Superior temporal gyrus (tissue), 1 donor: Measurements from ENCODE around the gene CRACDL.

Experiments used
- DNase-seq: peaks from one replicate; pipeline ENCODE4 v3.0.0-alpha.2; 2016; ENCODE audit errors: extremely low spot score

Gene CRACDL

DNA sequence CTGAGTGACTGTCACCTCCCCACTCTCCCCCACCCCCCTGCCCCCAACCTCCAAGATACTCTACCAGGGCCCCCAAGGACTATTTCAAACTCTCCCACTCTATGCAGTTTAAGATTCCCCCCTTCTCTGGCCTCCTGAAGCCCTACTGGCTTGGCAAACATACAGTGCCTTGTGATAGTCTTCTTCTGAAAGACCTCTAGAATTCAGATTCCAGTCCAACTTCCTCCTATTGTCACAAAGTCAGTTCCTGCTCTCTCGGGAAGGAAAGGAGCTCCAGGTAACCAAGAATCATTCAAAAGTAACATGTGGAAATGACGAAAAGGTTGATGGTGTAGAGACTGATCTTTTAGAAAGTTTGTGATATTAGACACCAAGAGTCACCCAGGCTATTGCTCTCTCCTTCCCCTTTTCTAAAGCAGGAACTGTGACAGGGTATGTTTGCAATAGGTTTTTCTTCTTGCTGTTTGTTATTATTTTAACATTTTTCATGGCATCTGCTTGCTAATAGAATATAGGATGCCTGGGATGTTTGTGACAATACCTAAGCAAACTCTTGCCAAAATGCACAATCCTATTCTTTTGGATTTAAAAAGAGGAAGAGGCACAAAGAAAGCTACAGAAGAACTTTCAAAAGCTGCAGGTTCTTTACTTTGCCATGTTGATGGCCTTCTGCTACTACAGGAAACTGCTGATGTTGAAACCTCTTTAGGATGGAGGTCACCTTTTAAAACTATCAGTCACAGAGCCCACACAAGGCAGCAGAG is 111.6 kb downstream of the CRACDL start:
- DNase-seq: no peak

DNA sequence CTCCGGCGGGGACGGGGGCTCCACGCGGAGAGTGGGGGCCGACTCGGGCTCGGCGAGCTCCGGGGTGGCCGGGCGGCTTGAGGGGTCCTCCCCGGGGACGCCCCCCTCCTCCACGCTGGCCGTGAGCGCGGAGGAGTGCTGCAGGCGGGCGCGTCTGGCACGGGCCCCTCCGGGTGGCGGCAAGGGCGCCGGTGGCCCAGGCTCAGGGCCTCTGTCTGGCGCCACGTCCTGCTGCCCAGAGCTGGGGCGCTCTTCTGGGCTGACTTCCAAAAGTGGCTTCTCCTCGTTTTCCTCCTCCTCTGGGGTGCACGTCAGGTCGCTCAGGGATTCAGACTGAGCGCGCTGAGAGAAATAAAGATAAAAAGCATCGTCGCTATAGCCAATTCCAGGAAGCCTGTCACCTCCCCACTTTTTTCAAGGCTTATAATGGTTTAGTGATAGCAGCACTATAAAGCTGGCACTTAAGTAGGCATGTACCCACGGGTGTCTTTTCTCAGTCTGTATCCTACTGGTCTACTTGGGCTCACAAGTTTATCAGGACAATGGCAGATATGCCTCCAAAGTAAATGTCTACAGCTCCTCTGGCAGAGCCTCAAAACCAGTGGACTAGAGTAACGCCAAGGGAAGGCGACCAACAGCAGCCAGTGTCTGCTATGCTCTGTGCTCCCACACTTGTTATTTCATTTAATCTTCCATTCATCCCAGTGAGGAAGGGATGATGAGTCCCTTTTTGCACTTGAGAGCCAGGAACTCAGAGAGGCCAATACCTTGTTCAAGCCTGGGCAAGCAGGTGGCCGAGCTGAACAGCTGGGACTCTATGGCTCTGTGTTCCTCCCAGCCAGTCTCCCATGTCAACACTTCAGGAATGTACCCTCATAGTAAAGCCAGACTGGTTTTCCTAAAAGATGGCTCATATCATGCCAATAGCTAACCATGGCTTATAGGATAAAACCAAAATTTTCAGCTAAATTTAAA is 112.5 kb downstream of the CRACDL start:
- no peak for DNase-seq

DNA sequence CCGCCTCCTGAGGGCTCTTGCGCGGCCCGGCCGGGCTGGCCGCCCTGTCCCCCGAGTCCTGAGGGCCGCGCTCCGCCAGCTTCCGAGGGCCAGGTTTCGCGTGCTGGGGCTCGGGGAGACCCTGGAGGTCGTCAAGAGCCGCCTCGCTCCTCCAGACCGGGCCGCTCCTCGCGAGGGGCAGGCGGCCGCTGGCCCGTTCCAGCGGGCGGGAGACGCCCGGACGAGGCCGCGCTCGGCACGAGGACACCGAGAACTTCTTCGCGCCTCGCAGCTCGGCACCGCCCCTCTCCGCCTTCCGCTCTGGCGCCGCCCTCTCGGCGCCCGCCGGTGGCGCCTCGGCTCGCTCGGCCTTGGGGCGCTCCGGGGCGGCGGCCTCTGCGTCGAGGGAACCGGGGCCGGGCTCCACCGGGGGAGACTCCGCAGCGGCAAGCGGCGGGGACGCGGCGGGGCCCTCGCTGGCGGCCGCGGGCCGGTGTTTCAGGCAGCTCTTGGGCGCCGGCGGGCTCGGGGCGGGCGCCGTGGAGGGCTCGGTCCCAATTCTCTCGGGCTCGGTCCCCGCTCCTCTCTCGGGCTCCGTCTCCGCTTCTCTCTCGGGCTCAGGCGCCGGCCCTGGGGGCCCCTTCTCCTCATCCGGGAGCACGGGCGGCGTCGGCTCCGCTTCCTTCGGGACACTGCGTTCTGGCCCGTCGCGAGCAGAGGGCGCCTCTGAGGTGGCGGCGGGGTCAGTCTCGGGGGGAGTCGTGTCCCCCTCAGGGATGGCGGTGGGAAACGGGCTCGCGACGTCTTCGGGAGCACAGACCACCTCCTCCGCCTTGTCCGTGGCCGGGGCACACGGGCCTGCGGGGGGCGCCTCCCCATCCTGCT is 113.5 kb downstream of the CRACDL start:
- no peak for DNase-seq

DNA sequence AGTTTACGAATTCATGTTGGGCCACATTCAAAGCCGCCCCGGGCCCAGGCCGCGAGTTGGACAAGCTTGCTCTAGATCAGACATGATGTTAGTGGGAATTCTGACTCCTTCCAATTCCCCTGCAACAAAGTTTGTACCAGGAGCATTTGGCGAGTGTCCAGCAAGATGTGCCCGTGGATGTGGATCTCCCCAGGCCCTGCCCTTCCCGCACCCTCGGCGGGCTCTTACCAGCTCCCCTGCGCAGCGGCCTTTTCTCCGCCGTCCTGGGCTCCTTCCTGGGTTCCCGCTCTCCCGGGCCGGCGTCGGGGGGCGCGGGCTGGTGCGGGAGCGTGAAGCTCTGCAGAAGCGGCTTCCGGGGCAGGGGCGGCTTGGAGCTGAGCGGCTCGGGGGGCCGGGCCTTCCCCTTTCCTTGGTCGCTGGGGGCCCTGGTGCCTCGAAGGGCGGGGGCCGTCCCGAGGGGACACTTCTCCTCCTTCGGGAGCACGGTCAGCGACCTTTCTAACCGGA is 114.3 kb downstream of the CRACDL start:
- DNase-seq: no peak

DNA sequence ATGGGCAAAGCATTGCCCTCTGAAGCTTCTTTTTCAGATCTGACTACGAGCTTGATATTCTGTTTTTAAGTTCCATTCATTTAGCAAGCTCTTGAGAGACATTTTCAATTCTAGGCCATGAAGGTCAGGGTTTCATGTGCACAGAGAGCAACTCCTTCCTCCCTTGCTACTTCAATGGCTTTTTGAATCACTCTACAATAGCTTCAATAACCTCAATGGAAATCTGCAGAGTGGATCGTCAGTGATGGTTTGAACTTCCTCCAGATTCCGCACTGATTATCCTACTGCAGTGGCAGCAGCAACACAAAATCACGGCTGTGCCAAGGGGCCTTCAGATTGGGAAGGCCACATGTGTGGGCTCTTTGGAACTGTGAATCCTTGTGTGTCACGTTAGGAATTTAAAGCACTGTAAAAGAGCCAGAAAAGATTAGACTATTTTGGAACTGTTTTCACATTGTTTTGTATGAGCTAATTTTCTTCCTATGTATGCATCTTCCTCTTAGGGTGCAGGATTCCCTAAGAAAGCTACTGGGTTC is 116.7 kb downstream of the CRACDL start:
- DNase-seq: peak; percentile 61

DNA sequence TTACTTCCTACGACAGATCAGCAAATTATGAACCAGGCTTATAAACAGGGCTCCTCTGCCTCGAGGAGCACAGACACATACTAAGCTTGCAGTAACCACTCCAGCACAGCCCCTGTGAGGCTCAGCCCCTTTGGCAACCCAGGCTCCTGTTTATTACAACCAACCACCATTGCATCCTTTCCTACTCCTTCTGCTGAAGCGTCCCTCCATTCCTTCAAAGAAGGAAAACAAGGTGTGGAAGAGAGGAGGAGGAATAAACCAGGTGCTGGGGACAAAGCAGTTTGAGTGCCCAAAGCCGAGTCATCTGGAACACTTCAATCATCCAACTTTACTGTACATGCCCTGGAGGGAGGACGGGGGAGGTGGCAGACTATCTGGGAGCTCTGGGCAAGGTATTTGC is 117.9 kb downstream of the CRACDL start:
- no peak for DNase-seq

DNA sequence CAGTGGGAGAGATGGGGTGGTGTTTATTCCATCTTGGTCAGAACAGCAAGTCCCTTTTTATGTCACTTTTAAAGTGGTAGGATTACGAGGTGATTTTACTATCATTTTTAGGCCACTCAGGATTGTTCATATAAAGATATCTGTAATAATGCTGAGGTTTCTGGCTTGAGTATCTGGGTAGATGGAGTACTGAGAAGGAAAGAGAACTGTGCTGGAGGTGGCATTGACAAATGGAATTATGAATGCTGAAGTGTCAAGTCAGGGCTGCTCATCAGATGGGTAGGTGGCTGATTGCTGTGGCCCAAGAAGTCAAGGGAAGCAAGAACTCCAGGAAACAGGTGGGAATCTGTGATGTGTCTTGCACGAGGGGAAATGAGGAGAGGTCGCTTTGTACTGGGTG is 119.7 kb downstream of the CRACDL start:
- DNase-seq: no peak

DNA sequence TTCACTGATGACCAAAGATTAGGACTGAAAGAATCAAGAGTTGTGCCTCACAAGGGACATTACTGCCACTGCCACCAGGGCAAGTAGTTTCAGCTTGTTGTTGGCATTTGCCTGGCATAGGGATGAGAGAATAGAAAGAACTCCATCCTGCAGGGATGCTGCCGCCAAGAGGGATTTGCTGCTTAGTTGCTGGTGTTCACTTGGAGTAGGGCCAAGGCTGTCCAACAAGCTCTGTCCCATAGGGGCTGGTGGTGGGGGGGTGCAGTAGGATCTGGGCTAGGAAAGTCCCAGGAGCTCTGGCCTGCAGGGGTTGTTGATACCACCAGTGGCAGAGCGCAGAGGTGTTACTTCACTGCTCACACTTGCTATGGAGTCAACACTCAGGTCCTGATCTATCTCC is 120.2 kb downstream of the CRACDL start:
- no peak for DNase-seq

DNA sequence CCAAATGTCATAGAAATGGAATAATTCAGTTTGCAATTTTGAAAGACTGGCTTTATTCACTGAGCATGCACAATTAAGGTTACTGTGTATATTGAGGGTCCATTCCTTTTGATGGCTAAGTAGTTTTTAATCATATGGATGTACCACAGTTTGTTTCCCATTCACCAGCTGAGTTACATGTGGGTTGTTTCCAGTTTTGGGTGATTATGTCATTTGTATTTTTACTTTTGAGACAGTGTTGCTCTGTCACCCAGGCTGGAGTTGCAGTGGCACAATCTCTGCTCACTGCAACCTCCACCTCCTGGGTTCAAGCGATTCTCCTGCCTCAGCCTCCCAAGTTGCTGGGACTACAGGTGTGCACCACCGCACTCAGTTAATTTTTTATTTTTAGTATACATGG is 124.3 kb downstream of the CRACDL start:
- no peak for DNase-seq

DNA sequence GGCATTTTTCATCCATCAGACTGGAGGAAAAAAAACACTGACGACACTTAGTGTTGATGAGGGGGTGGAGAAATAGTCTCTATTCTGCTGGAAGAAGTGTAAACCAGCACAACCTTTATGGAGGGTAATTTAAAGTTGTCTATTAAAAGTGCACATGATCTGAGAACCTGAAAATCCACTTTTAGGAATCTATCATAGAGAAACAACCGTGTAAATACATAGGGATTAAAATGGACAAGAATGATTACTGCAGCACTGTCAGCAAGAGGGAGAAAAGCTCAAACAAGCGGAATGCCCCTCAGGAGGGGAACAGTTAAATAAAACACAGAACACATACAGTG is 125.5 kb downstream of the CRACDL start:
- no peak for DNase-seq

DNA sequence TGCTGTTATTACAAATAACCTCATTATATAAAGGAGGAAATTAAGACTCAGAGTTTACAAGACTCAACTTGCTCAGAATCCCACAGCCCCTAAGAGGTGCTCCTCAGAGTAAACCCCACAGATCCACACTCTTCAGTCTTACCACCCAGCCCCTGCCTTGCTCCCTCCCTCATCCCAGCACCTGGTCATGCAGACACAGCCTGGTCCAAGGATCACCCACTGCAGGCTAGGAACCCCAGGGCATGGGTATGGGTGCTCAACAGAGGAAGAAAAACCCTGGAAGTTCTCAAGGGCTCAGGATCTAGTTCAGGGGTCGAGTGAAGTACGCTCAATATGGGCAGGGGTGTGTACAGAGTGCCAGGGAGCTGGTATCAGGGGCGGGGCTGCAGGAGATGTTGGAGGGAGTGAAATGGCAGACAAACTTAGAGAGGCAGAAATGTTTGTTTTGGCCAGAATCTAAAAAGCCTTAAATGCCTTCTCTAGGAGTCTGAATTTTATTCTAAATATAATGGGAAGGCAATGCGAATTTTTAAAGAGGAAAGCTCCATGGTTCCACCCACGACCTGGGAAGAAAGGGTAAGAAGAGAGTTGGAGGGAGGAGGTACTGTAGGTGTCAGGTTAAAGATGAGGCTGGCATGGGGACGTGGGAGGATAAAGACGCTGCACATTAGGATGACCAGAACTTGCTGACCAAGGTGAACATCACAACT is 126.0 kb downstream of the CRACDL start:
- DNase-seq: no peak

DNA sequence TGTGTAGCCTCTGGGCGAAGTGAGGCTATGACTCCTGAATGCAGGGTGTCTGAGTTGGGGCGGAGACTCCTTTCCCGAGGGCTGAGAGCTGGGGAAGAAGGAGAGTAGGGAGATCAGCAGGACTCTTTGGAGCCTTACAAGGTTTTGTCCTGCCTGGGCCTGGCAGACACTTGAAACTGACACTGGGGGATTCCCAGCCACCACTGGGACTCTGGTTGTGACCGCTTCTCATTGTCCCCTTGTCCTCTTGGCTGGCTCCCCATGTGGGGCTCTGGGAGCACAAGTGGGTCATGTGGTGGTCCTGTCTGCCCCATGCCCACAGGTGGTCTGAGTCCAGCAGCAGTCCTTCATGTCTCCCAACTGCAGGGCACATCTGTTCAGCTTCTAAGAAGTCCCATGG is 126.9 kb downstream of the CRACDL start:
- DNase-seq: no peak

DNA sequence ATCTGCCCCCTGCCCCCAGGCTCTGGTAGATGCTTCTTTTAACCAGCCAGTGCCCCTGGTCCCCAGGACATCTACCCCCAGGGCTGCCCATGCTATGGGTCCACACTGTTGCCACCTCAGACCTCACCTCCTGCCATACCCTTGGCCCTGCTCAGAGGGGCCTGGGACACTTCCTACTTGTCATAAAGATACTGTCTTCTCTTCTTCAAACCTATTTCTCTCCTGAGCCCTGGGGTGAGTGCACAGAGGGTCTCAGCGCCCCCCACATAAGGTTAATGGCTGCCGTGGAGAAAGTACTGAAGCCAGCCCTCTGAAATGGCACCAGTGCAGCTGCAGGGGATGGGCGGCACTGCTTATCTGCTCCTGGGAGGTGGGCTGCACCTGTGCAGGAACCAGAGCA is 127.5 kb downstream of the CRACDL start:
- no peak for DNase-seq

DNA sequence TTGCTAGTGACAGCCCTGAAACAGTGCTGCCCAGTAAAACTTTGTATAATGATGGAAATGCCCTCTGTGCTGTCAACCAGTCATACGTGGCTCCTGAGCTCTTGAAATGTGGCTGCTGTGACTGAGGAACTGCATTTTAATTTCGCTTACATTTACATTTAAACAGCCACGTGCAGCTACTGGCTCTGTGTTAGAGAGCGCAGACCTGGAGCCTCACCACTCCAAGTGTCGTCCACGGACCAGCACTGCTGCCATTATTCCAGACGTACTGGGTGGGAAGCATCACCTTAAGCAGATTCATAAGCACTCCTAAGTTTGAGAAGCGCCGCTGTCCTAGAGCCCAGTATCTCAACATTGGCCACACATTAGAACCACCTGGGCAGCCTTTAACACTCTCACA is 128.1 kb downstream of the CRACDL start:
- DNase-seq: no peak

DNA sequence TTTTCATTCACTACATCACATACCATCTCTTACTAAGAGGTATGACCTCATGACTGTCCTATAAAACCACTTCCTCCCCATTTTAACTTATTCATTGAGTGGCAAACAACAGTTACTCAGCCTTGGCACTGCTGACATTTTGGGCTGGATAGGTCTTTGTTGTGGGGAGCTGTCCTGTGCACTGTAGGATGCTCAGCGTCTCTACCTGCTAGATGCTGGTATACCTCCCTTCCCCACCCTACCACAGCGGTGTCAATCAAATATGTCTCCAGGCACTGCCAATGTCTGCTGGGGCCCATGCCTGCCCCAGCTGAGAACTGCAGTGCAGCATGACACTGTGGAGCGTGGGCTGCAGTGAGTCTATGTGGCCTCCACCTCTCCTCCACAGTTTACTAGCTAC is 128.8 kb downstream of the CRACDL start:
- no peak for DNase-seq

DNA sequence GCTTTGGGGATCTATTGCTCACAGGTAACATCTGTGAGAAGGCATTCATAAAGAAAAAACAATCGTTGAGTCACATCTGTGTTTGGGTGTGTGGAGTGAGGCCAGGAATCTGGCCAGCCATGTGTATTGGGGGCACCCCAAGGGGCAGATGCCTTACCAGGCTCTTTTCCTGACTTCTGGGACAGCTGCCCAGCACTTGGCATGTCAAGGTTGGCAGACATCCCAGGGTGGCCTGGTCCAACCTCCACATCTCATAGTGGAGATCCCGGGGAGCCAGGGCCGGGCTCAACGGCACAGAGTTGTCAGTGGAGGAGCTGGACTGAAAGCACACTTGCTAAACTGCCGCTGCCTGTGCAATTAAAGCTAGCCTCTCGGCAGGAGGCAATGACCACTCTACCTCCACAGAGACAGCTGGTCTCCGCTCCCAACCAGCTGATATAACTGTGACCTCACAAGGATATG is 129.8 kb downstream of the CRACDL start:
- no peak for DNase-seq

DNA sequence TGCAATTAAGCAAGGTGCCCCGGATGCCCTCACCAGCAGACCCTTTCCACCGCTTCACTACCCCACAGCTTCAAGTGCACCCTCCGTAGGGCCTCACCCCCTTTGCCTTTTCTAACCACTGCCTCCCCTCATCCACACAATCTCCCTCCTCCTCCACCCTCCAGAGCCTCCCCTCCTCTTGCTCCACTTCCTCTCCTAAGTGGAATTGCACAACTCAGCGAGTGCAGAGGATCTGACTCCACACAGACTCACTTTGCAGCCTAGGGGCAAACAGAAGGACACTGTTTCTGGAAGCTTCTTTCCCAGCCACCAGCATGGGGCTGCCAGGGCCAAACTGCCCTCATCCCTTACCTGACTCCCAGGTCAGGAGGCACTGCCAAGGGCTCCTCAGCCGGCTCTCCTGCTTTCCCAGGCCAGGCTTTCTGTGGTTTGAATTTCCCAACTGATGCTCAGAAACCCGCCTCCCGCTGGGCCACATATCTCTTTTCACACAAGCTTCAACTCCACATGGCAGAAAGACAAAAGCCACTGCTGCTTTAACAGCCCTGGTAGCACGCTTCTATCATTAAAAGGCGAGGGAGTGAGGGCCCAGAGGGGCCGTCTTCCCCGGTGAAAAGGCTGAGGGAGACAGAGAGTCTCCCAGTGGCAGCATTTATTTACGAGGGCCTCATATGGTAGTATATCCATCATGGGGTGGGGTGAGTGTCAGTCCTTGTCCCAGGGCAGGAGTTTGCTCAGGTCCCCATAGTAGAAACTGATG is 130.4 kb downstream of the CRACDL start:
- DNase-seq: no peak

DNA sequence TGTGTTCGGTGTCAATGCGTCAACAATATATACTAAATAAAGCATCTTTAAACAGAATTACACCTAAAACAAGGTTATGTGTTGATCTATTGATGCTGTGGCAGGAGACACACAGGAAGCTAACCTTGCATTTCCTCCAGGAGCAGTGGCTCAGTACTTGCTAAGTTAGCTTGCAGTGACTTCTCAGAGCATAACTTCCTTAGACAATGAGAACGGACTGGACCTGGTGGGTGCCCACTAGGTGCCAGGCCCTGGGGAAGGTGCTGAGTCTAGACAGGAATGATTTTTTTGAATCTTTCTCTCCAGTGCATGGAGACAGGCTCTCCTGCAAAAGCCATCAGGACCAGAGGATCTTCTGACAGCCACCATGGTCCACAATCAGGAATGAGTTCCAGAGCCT is 131.3 kb downstream of the CRACDL start:
- no peak for DNase-seq

DNA sequence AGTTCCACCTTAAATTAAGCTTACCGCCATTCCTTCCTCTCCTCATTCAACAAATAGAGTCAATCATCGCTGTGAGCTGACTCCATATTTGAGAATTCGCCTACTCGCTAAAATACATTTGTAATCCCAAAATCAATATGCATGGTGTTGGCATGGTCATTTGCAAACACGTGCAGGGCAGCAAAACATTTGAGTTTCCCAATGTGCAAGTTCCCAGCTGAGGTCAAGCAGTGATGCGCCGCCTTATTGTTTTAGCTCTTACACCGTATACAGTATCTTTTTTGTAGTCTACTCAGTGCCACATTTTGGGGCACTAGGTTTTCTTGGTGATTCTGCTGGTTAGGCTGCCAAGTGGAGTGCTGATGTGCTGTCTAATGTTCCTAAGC is 131.8 kb downstream of the CRACDL start:
- DNase-seq: no peak
